ENCODE results near the gene RREB1.

Gene RREB1

DNA sequence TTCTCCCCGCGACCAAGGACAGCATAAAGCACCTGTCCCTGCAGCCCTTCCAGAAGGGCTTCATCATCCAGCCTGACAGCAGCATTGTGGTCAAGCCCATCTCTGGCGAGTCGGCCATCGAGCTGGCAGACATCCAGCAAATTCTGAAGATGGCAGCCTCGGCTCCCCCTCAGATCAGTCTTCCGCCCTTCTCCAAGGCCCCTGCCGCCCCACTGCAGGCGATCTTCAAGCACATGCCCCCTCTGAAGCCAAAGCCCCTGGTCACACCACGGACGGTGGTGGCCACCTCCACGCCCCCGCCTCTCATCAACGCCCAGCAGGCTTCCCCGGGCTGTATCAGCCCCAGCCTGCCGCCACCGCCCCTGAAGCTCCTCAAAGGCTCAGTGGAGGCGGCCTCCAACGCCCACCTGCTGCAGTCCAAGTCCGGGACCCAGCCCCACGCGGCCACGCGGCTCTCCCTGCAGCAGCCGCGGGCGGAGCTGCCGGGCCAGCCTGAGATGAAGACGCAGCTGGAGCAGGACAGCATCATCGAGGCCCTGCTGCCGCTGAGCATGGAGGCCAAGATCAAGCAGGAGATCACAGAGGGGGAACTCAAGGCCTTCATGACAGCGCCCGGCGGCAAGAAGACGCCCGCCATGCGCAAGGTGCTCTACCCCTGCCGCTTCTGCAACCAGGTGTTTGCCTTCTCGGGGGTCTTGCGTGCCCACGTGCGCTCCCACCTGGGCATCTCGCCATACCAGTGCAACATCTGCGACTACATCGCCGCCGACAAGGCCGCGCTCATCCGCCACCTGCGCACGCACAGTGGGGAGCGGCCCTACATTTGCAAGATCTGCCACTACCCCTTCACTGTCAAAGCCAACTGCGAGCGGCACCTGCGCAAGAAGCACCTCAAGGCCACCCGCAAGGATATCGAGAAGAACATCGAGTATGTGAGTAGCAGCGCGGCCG lies 121.9 kb downstream of the RREB1 start:
- H3K4me1 ChIP-seq, result no peaks in the 10 kb centered on the region
- no peaks in the 10 kb centered on the region for H3K36me3 ChIP-seq (ENCODE audit: control insufficient read depth, insufficient read depth, low read length)
- no peak overlapping the region for H2AFZ ChIP-seq
- H3K79me2 ChIP-seq, result peaks cover 8% of the 10 kb centered on the region
- no peak overlapping the region for H3K4me2 ChIP-seq (ENCODE audit: low read length)
- H3K9ac ChIP-seq, result no peak overlapping the region
- no peak overlapping the region for H3K27ac ChIP-seq
- H3K27me3 ChIP-seq (ENCODE audit: control insufficient read depth, insufficient read depth, low read length), result no peaks in the 10 kb centered on the region
- no peak overlapping the region for H3K4me3 ChIP-seq (ENCODE audit: low read depth, low read length)
- no peaks in the 10 kb centered on the region for H3K9me3 ChIP-seq (ENCODE audit: control insufficient read depth, low read length)
- TF ChIP-seq, protein P1, sequence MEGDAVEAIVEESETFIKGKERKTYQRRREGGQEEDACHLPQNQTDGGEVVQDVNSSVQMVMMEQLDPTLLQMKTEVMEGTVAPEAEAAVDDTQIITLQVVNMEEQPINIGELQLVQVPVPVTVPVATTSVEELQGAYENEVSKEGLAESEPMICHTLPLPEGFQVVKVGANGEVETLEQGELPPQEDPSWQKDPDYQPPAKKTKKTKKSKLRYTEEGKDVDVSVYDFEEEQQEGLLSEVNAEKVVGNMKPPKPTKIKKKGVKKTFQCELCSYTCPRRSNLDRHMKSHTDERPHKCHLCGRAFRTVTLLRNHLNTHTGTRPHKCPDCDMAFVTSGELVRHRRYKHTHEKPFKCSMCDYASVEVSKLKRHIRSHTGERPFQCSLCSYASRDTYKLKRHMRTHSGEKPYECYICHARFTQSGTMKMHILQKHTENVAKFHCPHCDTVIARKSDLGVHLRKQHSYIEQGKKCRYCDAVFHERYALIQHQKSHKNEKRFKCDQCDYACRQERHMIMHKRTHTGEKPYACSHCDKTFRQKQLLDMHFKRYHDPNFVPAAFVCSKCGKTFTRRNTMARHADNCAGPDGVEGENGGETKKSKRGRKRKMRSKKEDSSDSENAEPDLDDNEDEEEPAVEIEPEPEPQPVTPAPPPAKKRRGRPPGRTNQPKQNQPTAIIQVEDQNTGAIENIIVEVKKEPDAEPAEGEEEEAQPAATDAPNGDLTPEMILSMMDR (IDR thresholded peaks at IDR 0.05), result no peak

DNA sequence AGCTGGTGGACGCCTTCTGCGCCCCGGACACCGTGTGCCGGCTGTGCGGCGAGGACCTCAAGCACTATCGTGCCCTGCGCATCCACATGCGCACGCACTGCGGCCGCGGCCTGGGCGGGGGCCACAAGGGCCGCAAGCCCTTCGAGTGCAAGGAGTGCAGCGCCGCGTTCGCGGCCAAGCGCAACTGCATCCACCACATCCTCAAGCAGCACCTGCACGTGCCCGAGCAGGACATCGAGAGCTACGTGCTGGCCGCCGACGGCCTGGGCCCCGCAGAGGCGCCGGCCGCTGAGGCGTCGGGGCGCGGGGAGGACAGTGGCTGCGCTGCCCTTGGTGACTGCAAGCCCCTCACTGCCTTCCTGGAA lies 122.5 kb downstream of the RREB1 start:
- no peaks in the 10 kb centered on the region for H3K4me1 ChIP-seq
- H3K27ac ChIP-seq, result no peak overlapping the region
- no peak overlapping the region for H3K4me2 ChIP-seq (ENCODE audit: low read length)
- peaks cover 8% of the 10 kb centered on the region for H3K79me2 ChIP-seq
- TF ChIP-seq, protein P1 (IDR thresholded peaks at IDR 0.05), result no peak
- H3K9ac ChIP-seq, result no peak overlapping the region
- no peaks in the 10 kb centered on the region for H3K27me3 ChIP-seq (ENCODE audit: control insufficient read depth, insufficient read depth, low read length)
- H2AFZ ChIP-seq, result no peak overlapping the region
- no peaks in the 10 kb centered on the region for H3K9me3 ChIP-seq (ENCODE audit: control insufficient read depth, low read length)
- no peak overlapping the region for H3K4me3 ChIP-seq (ENCODE audit: low read depth, low read length)
- H3K36me3 ChIP-seq (ENCODE audit: control insufficient read depth, insufficient read depth, low read length), result no peaks in the 10 kb centered on the region

DNA sequence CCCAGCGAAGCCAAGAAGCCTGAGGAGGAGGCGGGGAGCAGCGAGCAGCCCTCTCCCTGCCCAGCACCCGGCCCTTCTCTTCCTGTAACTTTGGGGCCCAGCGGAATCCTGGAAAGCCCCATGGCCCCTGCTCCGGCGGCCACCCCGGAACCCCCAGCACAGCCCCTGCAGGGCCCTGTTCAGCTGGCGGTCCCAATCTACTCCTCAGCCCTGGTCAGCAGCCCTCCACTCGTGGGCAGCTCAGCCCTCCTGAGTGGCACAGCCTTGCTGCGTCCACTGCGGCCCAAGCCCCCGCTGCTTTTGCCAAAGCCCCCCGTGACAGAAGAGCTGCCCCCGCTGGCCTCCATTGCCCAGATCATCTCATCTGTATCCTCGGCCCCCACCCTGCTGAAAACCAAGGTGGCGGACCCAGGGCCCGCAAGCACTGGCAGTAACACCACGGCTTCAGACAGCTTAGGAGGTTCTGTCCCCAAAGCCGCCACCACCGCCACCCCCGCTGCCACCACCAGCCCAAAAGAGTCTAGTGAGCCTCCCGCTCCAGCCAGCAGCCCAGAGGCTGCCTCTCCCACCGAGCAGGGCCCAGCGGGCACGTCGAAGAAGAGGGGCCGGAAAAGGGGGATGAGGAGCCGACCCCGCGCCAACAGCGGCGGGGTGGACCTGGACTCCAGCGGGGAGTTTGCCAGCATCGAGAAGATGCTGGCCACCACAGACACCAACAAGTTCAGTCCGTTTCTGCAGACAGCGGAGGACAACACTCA lies 123.4 kb downstream of the RREB1 start:
- Histone ChIP-seq H3K9me3 (ENCODE audit: control insufficient read depth, low read length) (no peaks in the 10 kb centered on the region), H3K4me3 (ENCODE audit: low read depth, low read length) (no peak overlapping the region), H3K27me3 (ENCODE audit: control insufficient read depth, insufficient read depth, low read length) (no peaks in the 10 kb centered on the region), H3K27ac (no peak overlapping the region), H3K4me1 (no peaks in the 10 kb centered on the region), H3K36me3 (ENCODE audit: control insufficient read depth, insufficient read depth, low read length) (no peaks in the 10 kb centered on the region), H2AFZ (no peak overlapping the region), H3K79me2 (peaks cover 8% of the 10 kb centered on the region), H3K4me2 (ENCODE audit: low read length) (no peak overlapping the region), H3K9ac (no peak overlapping the region)
- TF ChIP-seq, protein P1 (IDR thresholded peaks at IDR 0.05), result no peak

DNA sequence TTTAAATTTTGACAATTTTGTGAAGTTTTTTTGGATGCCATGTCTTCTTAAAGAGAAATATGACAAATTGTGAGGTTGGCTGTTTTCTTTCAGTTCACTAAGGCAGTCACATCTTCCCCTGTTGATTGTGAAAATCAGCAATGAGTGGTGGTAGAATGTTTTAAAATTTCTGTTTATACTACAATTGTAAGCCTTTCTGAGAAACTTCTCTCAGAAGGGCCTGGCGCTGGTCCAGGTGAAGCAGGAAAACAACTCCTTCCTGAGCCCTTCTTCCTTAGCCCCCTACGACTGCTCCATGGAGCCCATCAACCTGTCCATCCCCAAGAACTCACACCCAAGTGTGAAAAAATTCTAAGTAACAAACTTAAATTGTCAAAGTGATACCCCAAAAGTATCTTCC lies 124.6 kb downstream of the RREB1 start:
- no peak overlapping the region for H3K27ac ChIP-seq
- no peaks in the 10 kb centered on the region for H3K36me3 ChIP-seq (ENCODE audit: control insufficient read depth, insufficient read depth, low read length)

More for the DNA sequence above, 124.6 kb downstream of the RREB1 start:
- Histone ChIP-seq H3K79me2 (peaks cover 8% of the 10 kb centered on the region), H3K4me3 (ENCODE audit: low read depth, low read length) (no peak overlapping the region), H3K27me3 (ENCODE audit: control insufficient read depth, insufficient read depth, low read length) (no peaks in the 10 kb centered on the region), H3K9me3 (ENCODE audit: control insufficient read depth, low read length) (no peaks in the 10 kb centered on the region), H3K4me2 (ENCODE audit: low read length) (no peak overlapping the region), H3K9ac (no peak overlapping the region), H3K4me1 (no peaks in the 10 kb centered on the region), H2AFZ (no peak overlapping the region)
- TF ChIP-seq, protein P1 (IDR thresholded peaks at IDR 0.05), result no peak

Measured in parathyroid adenoma (tissue), 2 donors.